CD4-positive, alpha-beta T cell treated with Interleukin-6 at 100 ng/mL for 8 hours (primary cell): ENCODE data around the gene METTL22.

Source experiments
- DNase-seq: peaks from one replicate; pipeline ENCODE4 v3.0.0-alpha.2; 2020; ENCODE audit warnings: mixed read lengths, low spot score

The METTL22 gene

GRCh38 chr16:8594149-8594666 is 27.3 kb upstream of the METTL22 start:
- no peak for DNase-seq

GRCh38 chr16:8595783-8596182 is 25.7 kb upstream of the METTL22 start:
- DNase-seq, result no peak

- DNase-seq, result no peak
Observed at GRCh38 chr16:8596581-8596980, 24.9 kb upstream of the METTL22 start.

GRCh38 chr16:8600144-8600775 is 21.2 kb upstream of the METTL22 start:
- DNase-seq, result no peak

GRCh38 chr16:8605554-8605953 is 15.9 kb upstream of the METTL22 start:
- no peak for DNase-seq

- no peak for DNase-seq
Observed at GRCh38 chr16:8607214-8607613, 14.3 kb upstream of the METTL22 start.

- no peak for DNase-seq
Observed at GRCh38 chr16:8611122-8611521, 10.4 kb upstream of the METTL22 start.

GRCh38 chr16:8611886-8612600 is 9.5 kb upstream of the METTL22 start:
- no peak for DNase-seq

- no peak for DNase-seq
Observed at GRCh38 chr16:8614435-8615029, 7.0 kb upstream of the METTL22 start.

GRCh38 chr16:8619671-8620370 is 1.7 kb upstream of the METTL22 start:
- DNase-seq, result no peak

GRCh38 chr16:8620535-8620934 is 963 bp upstream of the METTL22 start:
- no peak for DNase-seq

- no peak for DNase-seq
Observed at GRCh38 chr16:8621222-8621571, 301 bp upstream of the METTL22 start.

- no peak for DNase-seq
Observed at GRCh38 chr16:8622315-8622656, 788 bp downstream of the METTL22 start.

GRCh38 chr16:8623634-8624033 is 2.1 kb downstream of the METTL22 start:
- DNase-seq, result no peak

GRCh38 chr16:8625491-8626087 is 4.1 kb downstream of the METTL22 start:
- DNase-seq, result no peak

- DNase-seq, result no peak
Observed at GRCh38 chr16:8626946-8627345, 5.4 kb downstream of the METTL22 start.

GRCh38 chr16:8627456-8627855 is 6.0 kb downstream of the METTL22 start:
- DNase-seq, result no peak

- DNase-seq, result no peak
Observed at GRCh38 chr16:8628981-8629725, 7.7 kb downstream of the METTL22 start.

- no peak for DNase-seq
Observed at GRCh38 chr16:8630255-8630953, 8.9 kb downstream of the METTL22 start.

GRCh38 chr16:8631373-8631772 is 9.9 kb downstream of the METTL22 start:
- DNase-seq, result no peak

- no peak for DNase-seq
Observed at GRCh38 chr16:8631818-8632465, 10.4 kb downstream of the METTL22 start.
